Fibroblast of mammary gland (primary cell): ENCODE results near the gene KIF5C.

Experiments used
- DNase-seq: peaks from one replicate; pipeline ENCODE4 v3.0.0-alpha.2; 2010; ENCODE audit warnings: low read depth
- H3K4me3 ChIP-seq: 2 replicates; pipeline ENCODE4 v1.5.1; 2011; ENCODE audit warnings: low read depth, mild to moderate bottlenecking, low read length, moderate library complexity; ENCODE audit not compliant: control insufficient read depth
- TF ChIP-seq, protein P1 (sequence below): conservative IDR thresholded peaks from 2 replicates; pipeline ENCODE4 v1.5.1; 2011; ENCODE audit warnings: low read depth, low read length, inconsistent platforms; ENCODE audit not compliant: control insufficient read depth, insufficient read depth

KIF5C gene

DNA sequence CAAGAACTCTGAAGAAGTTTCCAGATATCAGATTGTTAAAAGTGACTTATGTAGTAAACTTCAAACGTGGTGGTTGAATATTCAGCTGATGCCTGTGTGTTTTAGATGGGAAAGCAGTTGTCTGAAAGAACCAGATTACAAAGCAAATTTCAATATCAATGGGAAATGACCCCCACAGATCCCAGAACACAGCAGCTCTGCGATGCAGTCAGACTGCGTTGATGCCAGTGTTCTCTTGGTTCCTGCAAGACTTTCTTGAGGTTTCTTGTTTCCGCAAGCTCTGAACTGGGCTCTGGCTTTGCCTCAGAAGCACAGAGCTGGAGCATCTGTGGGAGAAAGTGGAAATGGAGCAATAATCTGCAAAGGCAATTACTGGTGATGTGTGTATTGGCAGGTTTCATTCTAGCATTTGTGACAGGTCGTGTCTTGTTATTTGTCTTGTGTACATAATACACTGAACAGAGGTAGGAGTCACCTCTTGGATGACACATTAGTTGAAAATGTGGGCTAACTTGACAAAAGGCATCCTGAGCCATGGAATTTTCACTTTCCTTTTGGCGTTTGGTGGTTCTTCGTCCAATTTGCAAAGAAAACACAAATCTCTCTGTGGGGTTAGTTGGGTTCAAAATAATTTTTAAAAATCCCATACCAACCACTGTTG, 152.7 kb downstream of the KIF5C start:
- H3K4me3 ChIP-seq: no peak overlapping the region
- TF ChIP-seq, protein P1, sequence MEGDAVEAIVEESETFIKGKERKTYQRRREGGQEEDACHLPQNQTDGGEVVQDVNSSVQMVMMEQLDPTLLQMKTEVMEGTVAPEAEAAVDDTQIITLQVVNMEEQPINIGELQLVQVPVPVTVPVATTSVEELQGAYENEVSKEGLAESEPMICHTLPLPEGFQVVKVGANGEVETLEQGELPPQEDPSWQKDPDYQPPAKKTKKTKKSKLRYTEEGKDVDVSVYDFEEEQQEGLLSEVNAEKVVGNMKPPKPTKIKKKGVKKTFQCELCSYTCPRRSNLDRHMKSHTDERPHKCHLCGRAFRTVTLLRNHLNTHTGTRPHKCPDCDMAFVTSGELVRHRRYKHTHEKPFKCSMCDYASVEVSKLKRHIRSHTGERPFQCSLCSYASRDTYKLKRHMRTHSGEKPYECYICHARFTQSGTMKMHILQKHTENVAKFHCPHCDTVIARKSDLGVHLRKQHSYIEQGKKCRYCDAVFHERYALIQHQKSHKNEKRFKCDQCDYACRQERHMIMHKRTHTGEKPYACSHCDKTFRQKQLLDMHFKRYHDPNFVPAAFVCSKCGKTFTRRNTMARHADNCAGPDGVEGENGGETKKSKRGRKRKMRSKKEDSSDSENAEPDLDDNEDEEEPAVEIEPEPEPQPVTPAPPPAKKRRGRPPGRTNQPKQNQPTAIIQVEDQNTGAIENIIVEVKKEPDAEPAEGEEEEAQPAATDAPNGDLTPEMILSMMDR: no peak
- DNase-seq: no peak

DNA sequence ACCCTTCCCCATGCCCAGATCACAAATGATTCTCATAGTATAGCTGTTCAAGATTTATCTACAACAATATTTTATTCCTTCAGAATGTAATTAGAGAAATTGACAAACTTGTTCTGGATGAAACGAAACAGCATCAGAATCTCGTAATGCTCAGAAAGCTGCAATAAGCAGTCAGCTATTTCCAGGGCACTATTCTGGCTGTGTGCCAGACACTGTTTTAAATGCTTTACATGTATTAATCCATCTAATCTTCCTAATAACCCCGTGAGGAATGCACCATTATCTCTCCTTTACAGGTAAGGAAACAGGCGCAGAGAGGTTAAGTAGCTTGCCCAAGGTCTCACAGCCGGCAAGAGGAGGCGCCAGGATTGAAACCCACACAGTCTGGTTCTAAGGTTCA, 153.3 kb downstream of the KIF5C start:
- TF ChIP-seq, protein P1: no peak
- no peak for DNase-seq
- no peak overlapping the region for H3K4me3 ChIP-seq

DNA sequence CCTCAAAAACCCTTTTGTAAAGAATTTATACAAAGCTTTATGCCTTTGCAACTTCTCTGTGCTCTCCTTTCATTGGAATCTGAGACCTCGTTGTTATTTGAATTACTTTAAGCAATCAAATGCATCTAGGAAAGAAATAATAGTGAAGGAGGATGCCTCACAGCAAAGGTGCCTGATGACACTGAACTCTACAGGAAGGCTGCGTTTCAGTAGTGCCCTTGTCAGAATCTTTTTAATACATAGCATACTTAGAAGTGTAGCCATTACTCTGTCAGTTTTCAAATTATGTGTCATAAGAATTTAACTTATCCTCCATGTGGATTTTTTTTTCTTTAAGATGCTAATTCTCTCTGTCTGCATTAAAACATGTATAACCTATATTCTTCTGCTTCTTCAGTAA, 153.9 kb downstream of the KIF5C start:
- TF ChIP-seq, protein P1: no peak

DNA sequence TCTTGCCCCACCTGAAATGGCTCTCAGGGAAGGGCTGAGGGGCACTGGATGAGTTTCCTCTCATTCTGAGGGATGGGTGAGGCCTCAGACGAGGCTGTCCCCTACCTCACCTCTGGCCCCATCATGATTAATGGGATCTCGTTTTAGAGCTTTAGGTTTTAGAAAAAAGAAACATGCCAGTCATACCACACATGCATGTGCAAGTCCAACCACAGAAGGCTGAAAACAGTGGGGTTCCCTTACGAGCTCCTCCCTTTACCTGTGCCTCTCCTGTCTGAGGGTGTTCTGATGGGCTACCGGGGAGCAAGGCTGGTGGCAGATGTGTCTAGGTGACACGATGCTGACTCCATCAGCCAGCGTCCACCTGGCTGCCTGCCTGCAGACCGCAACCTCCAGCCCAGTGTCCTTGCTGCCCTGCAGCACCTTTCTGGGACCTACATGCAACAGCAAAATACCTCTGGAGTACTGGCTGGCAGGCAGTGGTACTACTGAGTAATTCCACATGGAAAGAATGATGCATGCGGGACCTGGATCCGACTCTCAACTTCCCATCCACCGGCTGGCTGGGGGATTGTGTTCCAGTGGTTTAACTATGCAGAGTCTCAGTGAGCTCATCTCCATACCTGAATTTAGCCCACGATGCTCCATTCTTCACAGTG, 154.4 kb downstream of the KIF5C start:
- no peak for DNase-seq
- no peak overlapping the region for H3K4me3 ChIP-seq
- TF ChIP-seq, protein P1: no peak

More for the DNA sequence above, 153.9 kb downstream of the KIF5C start:
- no peak for DNase-seq
- H3K4me3 ChIP-seq: no peak overlapping the region

DNA sequence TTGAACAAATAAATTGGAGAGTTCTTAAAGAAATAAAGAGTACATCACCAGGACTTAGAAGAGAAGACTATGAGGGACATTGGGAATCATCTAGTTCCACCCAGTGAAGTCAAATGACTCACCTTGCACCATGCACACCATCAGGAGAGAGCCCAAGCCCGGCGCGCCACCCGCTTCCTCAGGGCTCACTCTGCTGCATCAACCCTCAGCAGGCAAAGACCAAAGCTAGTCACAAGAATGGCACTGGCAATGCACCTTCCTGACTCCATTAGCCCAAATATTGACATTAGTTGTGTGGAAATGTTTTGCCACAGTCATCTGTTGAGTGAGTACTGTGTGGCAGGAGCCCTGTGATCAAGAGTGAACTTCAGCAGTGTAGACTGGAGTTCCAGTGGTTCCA, 156.4 kb downstream of the KIF5C start:
- no peak overlapping the region for H3K4me3 ChIP-seq
- no peak for DNase-seq
- TF ChIP-seq, protein P1: no peak

DNA sequence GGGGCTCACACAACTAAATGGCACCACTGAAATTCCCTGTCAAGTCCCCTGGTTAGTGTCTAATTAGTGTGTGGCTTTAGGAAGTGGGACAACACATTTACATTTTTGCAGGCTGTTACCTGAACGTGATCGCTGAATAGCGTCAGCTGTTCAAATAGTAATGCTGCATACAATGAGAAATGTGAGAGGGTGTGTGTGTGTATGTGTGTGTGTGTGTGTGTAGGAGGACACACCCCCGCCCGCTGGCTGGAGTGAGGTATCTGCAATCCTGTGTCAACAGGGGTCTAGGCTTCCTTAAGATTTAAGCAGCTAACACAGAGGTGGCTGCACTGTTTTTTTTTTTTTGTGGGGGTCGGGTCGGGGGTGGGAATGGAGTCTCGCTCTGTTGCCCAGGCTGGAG, 158.7 kb downstream of the KIF5C start:
- TF ChIP-seq, protein P1: no peak
- no peak for DNase-seq
- H3K4me3 ChIP-seq: no peak overlapping the region

DNA sequence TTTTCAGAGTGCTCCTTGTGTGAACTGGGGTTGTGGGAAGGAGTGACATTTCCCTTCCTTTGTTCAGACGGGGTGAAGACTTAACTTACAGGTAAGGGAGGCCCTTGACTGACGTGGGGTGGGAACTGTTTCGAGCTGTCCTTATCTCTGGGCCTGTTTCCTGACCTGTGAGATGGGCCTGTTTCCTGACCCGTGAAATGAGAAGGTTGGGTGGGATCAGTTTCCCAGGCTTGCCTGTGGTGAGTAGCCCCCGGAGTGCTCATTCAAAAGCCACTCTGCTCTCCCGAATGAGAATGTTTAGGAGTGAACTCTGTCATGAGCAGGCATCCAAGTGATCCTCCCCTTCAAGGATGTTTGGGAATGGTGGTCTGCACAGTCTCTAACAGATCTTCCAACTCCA, 159.4 kb downstream of the KIF5C start:
- TF ChIP-seq, protein P1: no peak
- H3K4me3 ChIP-seq: no peak overlapping the region
- no peak for DNase-seq
